Measurements from ENCODE around the gene SALL3. TPM values are rescaled to one million over a fixed set of nuclear protein-coding genes. Genes with fewer than 3 reads are reported as not detected.

The SALL3 gene
- total and polyA plus RNA-seq, 2 of the 8 experiments (the other 6 are each of a cell fraction or from before 2014, with no cell fraction given), result 10.5 to 46.4 TPM

- Histone ChIP-seq H4K20me1 (replicated peaks in 1 of 2; ENCODE audit: control insufficient read depth in 1 of 2, insufficient read depth in 2 of 2, low read length in 2 of 2) (peaks cover 11 to 13% of the 10 kb centered on the region in 2 experiments), H3K4me2 (ENCODE audit: insufficient read depth in 1 of 2, low read depth in 2 of 2, low read length in 2 of 2) (peak overlapping the region; percentile 70 to 84), H3K36me3 (ENCODE audit: control insufficient read depth in 2 of 4, insufficient read depth in 4 of 4, low read length in 3 of 4) (no peaks in the 10 kb centered on the region), H2AK5ac (ENCODE audit: low read depth, low read length) (no peak overlapping the region), H2BK15ac (ENCODE audit: low read length) (no peak overlapping the region), H3K4me3 (ENCODE audit: extremely low read depth in 1 of 4, insufficient read depth in 2 of 4, low read depth in 3 of 4, low read length in 4 of 4) (peak overlapping the region in 3 of 4 experiments; percentile 68 to 93 (median 75); a peak in 4 of 8 replicates), H4K91ac (replicated peaks; ENCODE audit: insufficient read length, low read length) (no peak overlapping the region), H3K79me1 (ENCODE audit: low read depth, low read length) (peaks cover 4% of the 10 kb centered on the region; the same call in 1 of the 2 replicates), H3K27ac (ENCODE audit: low read depth, low read length) (no peak overlapping the region), H3K14ac (ENCODE audit: insufficient read length) (no peak overlapping the region), H3K23ac (ENCODE audit: insufficient read length) (no peak overlapping the region), H3K18ac (ENCODE audit: extremely low read depth, low read length) (no peak overlapping the region; the same call in 1 of the 2 replicates), H4K5ac (ENCODE audit: insufficient read length, low read depth, low read length) (peak overlapping the region; percentile 62), H4K8ac (ENCODE audit: extremely low read depth, insufficient read depth, low read length) (no peak overlapping the region), H3K56ac (replicated peaks; ENCODE audit: insufficient read length, low read depth, low read length) (no peak overlapping the region), H2BK12ac (ENCODE audit: low read depth, low read length) (no peak overlapping the region), H2BK5ac (ENCODE audit: low read depth, low read length) (peak overlapping the region; percentile 6; the same call in 1 of the 2 replicates), H3K4ac (replicated peaks; ENCODE audit: insufficient read length, low read depth, low read length) (no peak overlapping the region), H2AFZ (ENCODE audit: low read length) (no peak overlapping the region), H2BK120ac (replicated peaks; ENCODE audit: low read depth, low read length) (no peak overlapping the region), H3K27me3 (replicated peaks in 1 of 4; ENCODE audit: control insufficient read depth in 3 of 4, extremely low read depth in 1 of 4, insufficient read depth in 3 of 4, low read length in 3 of 4) (peaks cover 0 to 10% (median 5%) of the 10 kb centered on the region in 4 experiments; a peak in 4 of 7 replicates), H3K9ac (replicated peaks in 1 of 4; ENCODE audit: extremely low read depth in 1 of 4, low read depth in 3 of 4, low read length in 3 of 4) (no peak overlapping the region), H3K4me1 (replicated peaks in 1 of 4; ENCODE audit: control insufficient read depth in 3 of 4, insufficient read depth in 4 of 4, low read length in 3 of 4) (peaks cover 13 to 26% (median 17%) of the 10 kb centered on the region in 4 experiments), H3K23me2 (ENCODE audit: low read depth, low read length) (peaks cover 28% of the 10 kb centered on the region), H2BK20ac (ENCODE audit: low read length) (no peak overlapping the region), H3K9me3 (ENCODE audit: insufficient read depth in 2 of 2, low read depth in 1 of 2, low read length in 1 of 2) (no peaks in the 10 kb centered on the region), H3K79me2 (ENCODE audit: control insufficient read depth in 1 of 2, insufficient read depth in 2 of 2, low read length in 2 of 2) (peaks cover 6 to 78% of the 10 kb centered on the region in 2 experiments)
- peak; percentile 93 for FAIRE-seq
- CTCF ChIA-PET (ENCODE audit: partially characterized antibody), result interaction anchor here (0.6 to 3.8 kb wide), 5 partner anchors 8 to 384 kb away, joined by 3 to 21 read pairs (median 3); no protein-coding TSS in a partner anchor
- no peak for DNase-seq (ENCODE audit: low read depth in 1 of 2, low spot score in 2 of 2)
- POLR2A ChIA-PET (ENCODE audit: partially characterized antibody), result interaction anchor here (0.7 to 2.5 kb wide), 5 partner anchors 8 to 1911 kb away, joined by 3 to 5 read pairs (median 4); no protein-coding TSS in a partner anchor
- 0% methylated on average over 3 of the region's 3 CpGs; no CpG with 5 or more reads in 1 of the 2 experiments for WGBS, 2 experiments (ENCODE audit: extremely low coverage in 1 of 2, insufficient coverage in 1 of 2, insufficient read length in 1 of 2, insufficient replicate concordance in 2 of 2, low coverage in 1 of 2, low lambda C conversion rate in 2 of 2, missing lambda C conversion rate in 1 of 2)
Observed at GRCh38 chr18:78983512-78983911, 3.9 kb downstream of the SALL3 start.

Data from H1 (cell line).